Left lung (tissue), 10 donors: ENCODE measurements around the gene ARHGAP9. TPM values are rescaled to one million over a fixed set of nuclear protein-coding genes. Genes with fewer than 3 reads are reported as not detected.

Experiments used
- ATAC-seq: fragments of 200-7000 bp; cut with Tn5 transposase; one replicate; pipeline ENCODE4 v1.9.1; 2020; ENCODE audit warnings: moderate library complexity
- DNase-seq, 4 donors: peaks; one replicate each; pipeline ENCODE4 v3.0.0-alpha.2; 2013 to 2020
- H3K27ac ChIP-seq, 2 donors: fragments of 200-600 bp; sonication (generic) in 1 of 2; one replicate each; pipeline versions ENCODE4 v1.5.0 to v1.8.0; 2020 to 2021
- H3K27me3 ChIP-seq, 2 donors: fragments of 200-600 bp; sonication (generic) in 1 of 2; one replicate each; pipeline versions ENCODE4 v1.5.0 to v1.8.0; 2020 to 2021
- H3K36me3 ChIP-seq, 2 donors: fragments of 200-600 bp; sonication (generic) in 1 of 2; one replicate each; pipeline versions ENCODE4 v1.5.0 to v1.8.0; 2020 to 2021
- H3K4me1 ChIP-seq, 2 donors: fragments of 200-600 bp; one replicate each; pipeline ENCODE4 v1.8.0; 2021
- H3K4me3 ChIP-seq, 2 donors: fragments of 200-600 bp; sonication (generic) in 1 of 2; one replicate each; pipeline versions ENCODE4 v1.5.0 to v1.8.0; 2020 to 2021; ENCODE audit warnings: mild to moderate bottlenecking in 1 of 2
- H3K9me3 ChIP-seq, 2 donors: fragments of 200-600 bp; sonication (generic) in 1 of 2; one replicate each; pipeline versions ENCODE4 v1.5.0 to v1.8.0; 2020 to 2021
- CTCF ChIP-seq, 2 donors: fragments of 200-600 bp; sonication (generic) in 1 of 2; IDR thresholded peaks; one replicate each; pipeline versions ENCODE4 v1.5.0 to v1.8.0; 2021; ENCODE audit warnings: antibody characterized with exemption in 2 of 2
- intact Hi-C, 2 donors: fragments of 100-400 bp; cut with DNase I; formaldehyde crosslinking; loops; one replicate each; pipeline versions ENCODE4 v1.11.2 to v1.14.2; 2022
- polyA plus RNA-seq, 6 donors: library from polyadenylated mRNA; unstranded; fragments of 120-200 nt; gene quantifications; one replicate each; pipeline ENCODE4 v1.2.1, GENCODE V29; 2013; ENCODE audit not compliant: insufficient read length in 6 of 6
- total RNA-seq, 2 donors: library from RNA; stranded (reverse); fragmentation: NEBNext Ultra II Directional; extraction: Animal tissue kit (Norgen Biotek cat#: 25700); gene quantifications; one replicate each; pipeline ENCODE4 v1.2.1, GENCODE V29; 2021
- donor health status: DM: no; HTN: yes; CAD: no.
- donor health status: DM: no; HTN: no; CAD: no.

The ARHGAP9 gene
- total and polyA plus RNA-seq, 8 donors = 4.4 to 125 (median 5.6) TPM

GRCh38 chr12:57475271-57476161 is 4.2 kb downstream of the ARHGAP9 start:
- TF ChIP-seq CTCF (IDR thresholded peaks at IDR 0.05) = no peak
- intact Hi-C loops = no loop called here
- peaks cover 0 to 65% of the 10 kb centered on the region in 2 donors for H3K4me1 ChIP-seq
- H3K27ac ChIP-seq = peak overlapping the region in 1 of 2 donors; percentile 95
- DNase-seq (peak in 2 of 4 donors; percentile 56 to 86), ATAC-seq (peak; percentile 35)
- peak overlapping the region; percentile 9 to 64 for H3K4me3 ChIP-seq
- H3K9me3 ChIP-seq = no peaks in the 10 kb centered on the region
- peaks cover 0 to 50% of the 10 kb centered on the region in 2 donors for H3K36me3 ChIP-seq
- peaks cover 24 to 53% of the 10 kb centered on the region in 2 donors for H3K27me3 ChIP-seq

- intact Hi-C loops = no loop called here
- no peak for ATAC-seq
- H3K4me1 ChIP-seq = peaks cover 0 to 65% of the 10 kb centered on the region in 2 donors
- TF ChIP-seq CTCF (IDR thresholded peaks at IDR 0.05) = no peak
- peaks cover 0 to 56% of the 10 kb centered on the region in 2 donors for H3K36me3 ChIP-seq
- no peaks in the 10 kb centered on the region for H3K9me3 ChIP-seq
- peak overlapping the region in 1 of 2 donors; percentile 64 for H3K4me3 ChIP-seq
- no peak overlapping the region for H3K27ac ChIP-seq
- no peak for DNase-seq
- H3K27me3 ChIP-seq = peaks cover 24 to 55% of the 10 kb centered on the region in 2 donors
Measured at GRCh38 chr12:57474862-57475261, 4.8 kb downstream of the ARHGAP9 start.

GRCh38 chr12:57474430-57474829 is 5.2 kb downstream of the ARHGAP9 start:
- peaks cover 0 to 61% of the 10 kb centered on the region in 2 donors for H3K36me3 ChIP-seq
- TF ChIP-seq CTCF (IDR thresholded peaks at IDR 0.05) = no peak

GRCh38 chr12:57473886-57474285 is 5.8 kb downstream of the ARHGAP9 start:
- intact Hi-C loops = no loop called here
- no peak for ATAC-seq

More at GRCh38 chr12:57474430-57474829, 5.2 kb downstream of the ARHGAP9 start:
- intact Hi-C loops = no loop called here
- Histone ChIP-seq H3K4me1 (peaks cover 0 to 65% of the 10 kb centered on the region in 2 donors), H3K4me3 (no peak overlapping the region), H3K27me3 (peaks cover 24 to 58% of the 10 kb centered on the region in 2 donors), H3K27ac (no peak overlapping the region), H3K9me3 (no peaks in the 10 kb centered on the region)
- DNase-seq (no peak), ATAC-seq (no peak)

More at GRCh38 chr12:57473886-57474285, 5.8 kb downstream of the ARHGAP9 start:
- Histone ChIP-seq H3K9me3 (no peaks in the 10 kb centered on the region), H3K27ac (no peak overlapping the region), H3K4me1 (peaks cover 0 to 62% of the 10 kb centered on the region in 2 donors), H3K36me3 (peaks cover 0 to 66% of the 10 kb centered on the region in 2 donors), H3K27me3 (peaks cover 24 to 60% of the 10 kb centered on the region in 2 donors), H3K4me3 (no peak overlapping the region)
- DNase-seq = no peak
- TF ChIP-seq CTCF (IDR thresholded peaks at IDR 0.05) = no peak
